HK-2 (cell line): ENCODE data around the gene NEDD8.

Experiments
- DNase-seq: peaks from one replicate; pipeline ENCODE4 v3.0.0-alpha.2; 2018; ENCODE audit not compliant: unreplicated experiment

NEDD8 gene

GRCh38 chr14:24263848-24264247 is 31.7 kb upstream of the NEDD8 start:
- no peak for DNase-seq

- no peak for DNase-seq
These were observed 30.9 kb upstream of the NEDD8 start, which contains the start of gene TGM1 for GRCh38 chr14:24262821-24263733. TSS of gene TGM1 (minus strand) at chr14:24263177. CDS start at chr14:24262352, 825 bp downstream.

GRCh38 chr14:24261969-24262327 is 29.8 kb upstream of the NEDD8 start:
- DNase-seq = no peak

DNA sequence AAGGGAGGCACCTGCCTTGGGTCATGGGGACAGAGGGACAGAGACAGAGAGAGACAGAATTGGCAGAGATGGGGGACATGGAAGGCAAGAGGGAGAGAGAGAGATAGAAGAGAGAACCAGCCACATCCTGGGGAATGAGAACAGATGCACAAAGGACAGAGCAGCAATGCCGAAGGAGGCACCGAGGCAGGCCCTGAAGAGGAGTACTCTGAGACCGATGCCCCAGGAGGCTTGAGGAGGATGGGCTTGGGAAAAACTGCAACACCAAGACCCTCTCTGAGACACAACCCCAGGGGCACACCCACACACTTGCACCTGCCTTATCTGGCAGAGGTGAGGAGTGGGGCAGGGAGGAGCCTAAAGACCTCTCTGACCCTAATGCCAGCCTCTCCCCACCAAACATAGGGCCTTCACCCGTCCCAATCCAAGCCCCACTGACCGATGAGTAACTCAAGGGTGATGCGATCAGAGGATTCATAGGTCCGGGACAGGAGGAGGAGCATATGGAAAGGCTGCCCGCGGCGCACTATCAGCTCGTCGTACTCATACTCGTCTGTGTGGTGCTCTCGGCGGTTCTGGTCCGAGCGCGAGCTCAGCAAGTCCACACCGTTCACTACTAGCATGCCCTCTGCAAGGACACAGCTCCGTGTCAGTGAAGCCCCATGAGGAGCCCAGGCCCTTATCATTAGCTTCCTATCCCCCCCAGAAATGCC is 29.2 kb upstream of the NEDD8 start:
- DNase-seq = no peak

- DNase-seq = no peak
These were observed 28.6 kb upstream of the NEDD8 start for GRCh38 chr14:24260780-24261157.

DNA sequence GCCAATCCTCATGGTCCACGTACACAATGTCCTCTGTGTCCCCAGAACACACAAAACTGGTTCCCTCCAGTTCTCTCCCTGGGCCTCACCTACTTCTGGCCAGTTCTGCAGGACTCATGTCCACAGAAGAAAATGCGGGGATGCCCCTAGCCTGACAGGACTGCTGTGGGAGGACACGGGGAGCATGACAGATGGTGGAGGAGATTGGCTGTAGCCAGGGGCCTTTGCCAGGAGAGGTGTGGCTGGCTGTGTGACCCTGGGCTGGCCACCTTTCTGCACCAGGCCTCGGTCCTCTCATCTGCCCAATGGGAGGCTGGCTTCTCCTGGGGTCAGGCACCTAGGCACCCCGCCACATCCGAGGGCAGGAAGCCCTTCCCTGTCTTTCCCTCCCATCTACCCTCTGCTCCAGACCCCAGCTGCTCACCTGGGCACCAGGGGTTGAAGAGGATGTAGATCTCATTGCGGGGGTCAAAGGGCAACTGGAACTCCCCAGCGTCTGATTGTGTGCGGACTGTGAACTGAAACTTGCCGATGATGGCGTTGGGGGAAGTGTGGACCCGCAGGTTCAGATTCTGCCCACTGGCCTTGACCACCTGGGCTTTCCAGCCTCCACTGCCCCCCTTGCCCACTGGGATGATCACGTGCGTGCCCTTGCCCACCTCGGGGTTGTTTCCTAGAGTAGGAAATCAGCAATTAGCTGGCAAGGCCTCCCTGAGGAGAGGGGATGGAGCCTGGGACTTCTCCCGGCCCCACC is 28.0 kb upstream of the NEDD8 start:
- DNase-seq = no peak

GRCh38 chr14:24259282-24260025 is 27.3 kb upstream of the NEDD8 start:
- no peak for DNase-seq

- no peak for DNase-seq
These were observed 26.5 kb upstream of the NEDD8 start for GRCh38 chr14:24258548-24259265.

DNA sequence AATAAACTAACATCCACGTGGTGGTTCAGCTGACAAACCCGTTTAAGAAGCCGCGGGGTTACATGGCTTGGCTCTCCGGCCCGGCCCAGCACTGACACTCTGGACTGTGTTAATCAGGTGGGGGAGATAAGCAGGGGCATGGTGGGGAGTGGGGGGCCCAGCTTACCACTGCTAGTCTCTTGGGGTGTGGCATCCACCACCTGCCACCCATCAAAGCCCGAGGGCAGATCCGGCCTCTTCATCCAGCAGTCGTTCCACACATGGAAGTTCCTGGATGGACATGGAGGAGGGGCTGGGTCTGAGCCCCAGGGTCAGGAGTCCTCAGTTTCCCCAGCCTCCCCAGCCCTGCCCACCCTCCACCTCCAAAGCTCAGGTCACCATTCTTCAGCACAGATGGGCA is 26.0 kb upstream of the NEDD8 start:
- no peak for DNase-seq

- DNase-seq = no peak
These were observed 24.8 kb upstream of the NEDD8 start for GRCh38 chr14:24256960-24257359.

DNA sequence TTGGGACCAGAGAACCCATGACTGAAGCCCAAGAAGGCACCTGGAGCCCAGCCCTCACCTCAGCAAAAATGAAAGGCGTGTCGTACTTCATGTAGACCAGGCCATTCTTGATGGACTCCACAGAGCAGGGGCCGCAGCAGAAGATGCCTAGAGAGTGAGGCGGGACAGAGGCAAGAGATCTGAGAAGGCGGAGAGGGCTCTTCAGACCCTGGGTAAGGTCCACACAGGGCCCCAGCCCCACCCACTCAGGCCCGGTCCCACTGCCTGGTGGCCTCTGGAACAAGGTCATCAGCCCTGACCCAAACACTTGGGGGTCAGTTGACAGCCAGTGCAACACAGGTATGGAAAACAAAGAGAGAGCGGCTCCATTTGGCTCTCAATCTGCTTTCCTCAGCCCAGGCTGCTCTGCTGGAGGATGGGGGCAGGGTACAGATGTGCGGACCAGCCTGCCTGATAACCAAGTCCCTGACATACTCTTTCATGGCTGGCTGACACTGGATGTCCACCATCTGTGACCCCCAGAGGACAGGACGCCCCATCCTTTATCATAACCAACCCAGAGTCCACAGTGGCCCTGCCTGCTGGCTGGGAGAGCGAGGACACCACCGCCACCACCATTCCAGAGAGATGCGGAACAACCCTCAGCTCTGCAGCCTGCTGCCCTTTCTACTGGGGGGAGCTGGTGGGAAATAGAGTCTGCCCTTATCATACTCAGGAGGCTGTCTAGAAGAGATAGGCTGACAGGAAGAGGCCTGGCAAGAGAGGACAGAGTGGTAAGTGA is 24.0 kb upstream of the NEDD8 start:
- no peak for DNase-seq

- DNase-seq = no peak
These were observed 23.3 kb upstream of the NEDD8 start for GRCh38 chr14:24255438-24255837.

DNA sequence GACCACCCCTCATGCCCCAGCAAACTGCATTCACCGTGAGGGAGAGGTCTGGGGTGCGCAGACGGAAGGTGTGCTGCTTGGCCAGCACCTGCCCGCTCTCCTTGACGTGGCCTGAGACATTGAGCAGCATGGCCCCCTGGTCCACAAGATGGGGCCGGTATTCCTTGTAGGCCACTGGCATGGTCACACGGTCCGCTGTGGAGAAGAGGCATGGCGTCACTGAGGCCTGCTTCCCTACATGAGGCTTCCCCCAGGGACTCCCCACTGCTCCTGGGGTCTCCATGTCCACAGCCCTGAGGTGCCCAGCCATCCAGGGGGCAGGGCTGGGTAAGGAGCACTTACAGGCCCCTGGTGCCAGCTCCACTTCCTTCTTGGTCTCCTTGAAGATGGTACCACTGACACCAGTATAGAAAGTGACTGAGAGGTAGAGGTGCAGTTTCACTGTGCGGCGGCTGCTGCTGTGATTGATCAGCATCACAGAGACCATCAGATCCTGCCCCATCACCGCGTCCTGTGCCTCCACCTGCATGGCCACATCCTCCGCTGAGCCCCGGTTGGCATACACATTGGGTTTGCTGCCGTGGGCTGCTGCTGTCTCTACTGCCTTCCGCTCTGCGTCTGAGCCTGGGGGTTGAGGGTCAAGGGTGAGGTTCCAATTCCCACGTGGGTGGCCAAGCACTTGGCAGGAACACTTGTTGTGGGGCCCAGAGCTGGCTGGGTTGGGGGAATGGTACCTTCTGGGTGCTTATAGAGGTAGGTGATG is 22.6 kb upstream of the NEDD8 start:
- no peak for DNase-seq

- DNase-seq = no peak
These were observed 21.8 kb upstream of the NEDD8 start for GRCh38 chr14:24253936-24254335.

DNA sequence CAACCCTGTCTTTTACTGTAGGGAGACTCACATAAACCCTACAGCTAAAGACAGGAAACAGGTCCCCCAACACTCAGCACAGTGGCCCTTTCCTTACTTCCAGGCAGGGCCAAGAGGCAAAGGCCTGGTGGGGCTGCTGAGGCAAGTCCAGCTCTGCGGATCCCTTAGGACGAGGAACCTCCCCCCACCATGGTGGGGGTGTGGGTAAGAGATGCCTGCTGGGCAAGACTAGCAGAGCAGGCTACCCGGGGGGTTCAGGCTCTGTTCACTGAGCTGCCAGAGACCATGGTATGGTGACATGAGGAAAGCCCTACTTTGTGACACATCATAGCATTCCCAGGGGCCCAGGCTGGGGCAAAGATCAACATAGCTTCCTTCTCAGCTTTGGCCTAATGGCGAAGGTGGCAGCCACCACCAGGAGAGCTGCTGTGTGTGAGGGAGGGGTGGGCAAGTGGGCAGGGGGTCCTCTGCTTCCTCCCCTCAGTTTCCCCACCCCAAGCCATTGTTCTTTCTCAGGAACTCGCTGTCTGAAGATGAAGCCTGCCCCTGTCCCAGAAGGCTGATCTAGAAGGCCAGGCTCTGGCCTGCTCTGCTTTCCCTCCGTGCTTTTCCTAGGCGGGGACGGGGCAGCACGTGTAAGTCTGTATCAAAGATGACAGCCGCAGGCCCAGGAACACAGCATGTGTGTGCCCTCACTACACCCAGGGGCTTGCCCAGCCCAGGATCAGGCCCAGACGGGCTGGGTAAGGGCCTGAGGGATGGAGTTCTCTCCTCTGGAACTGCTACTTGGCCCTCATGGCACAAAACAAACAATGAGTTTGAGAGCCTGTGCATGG is 20.3 kb upstream of the NEDD8 start:
- no peak for DNase-seq

DNA sequence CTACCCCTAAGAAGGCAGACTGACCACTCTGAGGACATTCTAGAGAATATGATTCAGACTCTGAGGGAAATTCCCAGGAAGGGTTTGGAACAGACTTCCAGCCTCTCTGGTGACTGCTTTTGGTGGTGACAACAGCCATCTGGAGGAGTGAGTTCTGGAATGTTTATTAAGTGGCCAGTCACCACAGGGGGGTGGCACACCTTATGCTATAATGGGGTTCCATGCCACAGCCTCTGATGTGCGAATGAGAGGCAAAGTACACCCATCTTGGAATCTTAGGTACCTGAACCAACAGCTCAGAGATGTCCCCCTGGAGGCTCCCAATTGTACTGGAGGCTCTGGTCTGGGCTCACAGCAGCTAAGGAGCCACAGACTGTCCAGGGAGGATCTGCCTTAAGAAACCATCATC is 19.7 kb upstream of the NEDD8 start:
- peak; percentile 53 for DNase-seq

- DNase-seq = no peak
These were observed 18.2 kb upstream of the NEDD8 start for GRCh38 chr14:24250354-24250753.

DNA sequence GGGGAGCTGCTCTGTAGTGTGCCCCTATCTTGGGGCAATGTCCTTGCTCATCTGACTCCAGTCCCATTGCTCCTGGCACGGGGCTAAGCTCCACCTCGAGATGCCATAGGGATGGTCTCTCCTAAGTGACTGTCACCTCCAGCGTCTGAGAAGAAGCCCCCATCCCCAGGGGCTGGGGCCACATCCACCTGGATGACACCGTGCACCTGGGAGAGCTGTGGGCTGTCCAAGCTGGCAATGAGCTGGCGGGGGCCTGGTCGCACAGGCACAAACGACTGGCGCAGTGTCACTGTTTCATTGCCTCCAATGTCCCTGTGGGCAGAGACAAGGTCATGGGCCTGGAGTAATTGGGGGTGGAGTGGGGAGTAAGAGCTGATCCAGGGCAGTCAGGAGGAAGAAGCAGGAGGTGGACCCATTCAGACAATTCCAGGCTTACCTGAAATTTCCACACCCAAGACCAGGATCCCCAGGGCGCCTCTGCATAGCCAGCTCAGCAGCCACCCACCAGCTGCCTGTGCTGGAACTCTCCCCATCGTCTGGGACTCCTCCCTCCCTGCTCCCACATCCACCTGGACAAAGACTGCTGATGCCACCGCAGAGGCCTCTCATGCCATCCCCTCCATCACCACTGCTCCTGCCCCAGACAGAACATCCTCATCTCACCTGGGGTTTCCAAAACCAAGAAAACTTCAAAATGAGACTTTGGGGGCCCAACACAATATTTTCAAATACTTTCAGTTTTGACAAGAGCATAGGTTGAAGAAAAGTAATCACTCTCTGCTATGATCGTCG is 17.3 kb upstream of the NEDD8 start:
- DNase-seq = no peak
